SU-DHL-6 (cell line): Measurements from ENCODE around the gene CNTN4.

Experiments used
- H2AFZ ChIP-seq: fragments of 200-600 bp; sonication (generic); 2 replicates; pipeline ENCODE4 v1.6.1; 2014; ENCODE audit warnings: low read depth, mild to moderate bottlenecking, moderate library complexity, mixed read lengths, antibody characterized with exemption, low read length; ENCODE audit not compliant: severe bottlenecking
- H3F3A ChIP-seq: fragments of 200-600 bp; shearing (Covaris generic); 2 replicates; pipeline ENCODE4 v1.6.0; 2016; ENCODE audit warnings: antibody characterized with exemption, mild to moderate bottlenecking; ENCODE audit not compliant: insufficient read depth
- H3K27ac ChIP-seq: fragments of 200-600 bp; sonication (generic); 2 replicates; pipeline ENCODE4 v1.5.1; 2016; ENCODE audit warnings: low read depth, mild to moderate bottlenecking, low read length, moderate library complexity, mixed read lengths
- H3K27me3 ChIP-seq: fragments of 200-600 bp; sonication (generic), shearing (Covaris generic); 2 replicates; pipeline ENCODE4 v1.6.0; 2014; ENCODE audit warnings: mild to moderate bottlenecking, low read length
- H3K36me3 ChIP-seq: fragments of 200-600 bp; sonication (generic); 2 replicates; pipeline ENCODE4 v1.6.1; 2014; ENCODE audit warnings: mild to moderate bottlenecking, low read length, mixed read lengths
- H3K4me2 ChIP-seq: fragments of 300-600, 200-600 bp; shearing (Covaris generic), sonication (generic); 2 replicates; pipeline ENCODE4 v1.6.0; 2014; ENCODE audit warnings: low read length, low read depth, mild to moderate bottlenecking; ENCODE audit not compliant: poor library complexity, severe bottlenecking
- H3K4me3 ChIP-seq: fragments of 200-600 bp; sonication (generic); 2 replicates; pipeline ENCODE4 v1.5.1; 2014; ENCODE audit warnings: antibody characterized with exemption, low read length, mild to moderate bottlenecking, mixed read lengths; ENCODE audit not compliant: insufficient read depth, poor library complexity, severe bottlenecking
- H3K79me2 ChIP-seq: fragments of 200-600 bp; sonication (generic); 2 replicates; pipeline ENCODE4 v1.6.1; 2014; ENCODE audit warnings: mild to moderate bottlenecking, low read length, moderate library complexity; ENCODE audit not compliant: insufficient read depth
- H3K9ac ChIP-seq: fragments of 200-600 bp; sonication (generic); 2 replicates; pipeline ENCODE4 v1.7.0; 2014; ENCODE audit warnings: mild to moderate bottlenecking, low read length
- H3K9me2 ChIP-seq: fragments of 200-600 bp; sonication (generic); replicated peaks from 2 replicates; pipeline ENCODE4 v1.6.1; 2014; ENCODE audit warnings: low read length; ENCODE audit not compliant: insufficient read depth
- H3K9me3 ChIP-seq: fragments of 200-600 bp; sonication (generic); 2 replicates; pipeline ENCODE4 v1.6.1; 2014; ENCODE audit warnings: low read length, mixed read lengths; ENCODE audit not compliant: insufficient read depth
- H4K20me1 ChIP-seq: fragments of 200-600 bp; sonication (generic); 2 replicates; pipeline ENCODE4 v1.6.1; 2014; ENCODE audit warnings: low read depth, mild to moderate bottlenecking, antibody characterized with exemption, low read length, moderate library complexity, mixed read lengths
- CTCF ChIP-seq: fragments of 200-600 bp; sonication (generic); IDR thresholded peaks from one replicate; pipeline ENCODE4 v1.5.1; 2017; ENCODE audit warnings: antibody characterized with exemption, mild to moderate bottlenecking, low read length, moderate library complexity; ENCODE audit not compliant: insufficient read depth, poor library complexity, severe bottlenecking
- EZH2phosphoT487 ChIP-seq: fragments of 200-600 bp; sonication (generic), shearing (Covaris generic); conservative IDR thresholded peaks from 2 replicates; pipeline ENCODE4 v1.6.1; 2018; ENCODE audit warnings: mild to moderate bottlenecking, antibody characterized with exemption, low read length, moderate library complexity, mixed read lengths

CNTN4 gene

DNA sequence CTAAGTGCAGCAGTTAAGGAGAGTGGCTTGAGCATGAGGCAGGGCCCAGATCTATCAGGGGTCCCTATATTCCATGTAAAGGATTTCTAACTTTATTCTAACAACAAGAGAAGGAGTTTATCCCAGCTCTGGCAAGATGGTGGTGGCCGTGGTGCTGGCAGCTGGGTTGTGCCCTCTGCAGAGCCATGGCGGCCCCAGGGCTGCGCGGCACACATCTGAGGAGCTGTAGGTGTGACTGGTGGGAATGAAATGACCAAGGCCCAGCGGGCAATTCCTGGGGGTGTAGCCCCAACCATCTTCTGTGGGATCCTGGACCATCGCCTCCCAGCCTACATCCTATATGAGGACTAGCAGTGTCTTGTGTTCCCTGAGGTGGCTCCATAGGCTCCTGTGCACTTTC lies 263.5 kb downstream of the CNTN4 start:
- H3K36me3 ChIP-seq: no peaks in the 10 kb centered on the region
- no peak overlapping the region for H3K4me2 ChIP-seq
- no peak overlapping the region for H3K4me3 ChIP-seq
- H3K9me3 ChIP-seq: no peaks in the 10 kb centered on the region
- H2AFZ ChIP-seq: no peak overlapping the region
- H3K27me3 ChIP-seq: no peaks in the 10 kb centered on the region
- no peaks in the 10 kb centered on the region for H3K9me2 ChIP-seq
- TF ChIP-seq CTCF (no peak), EZH2phosphoT487 (no peak)
- H3F3A ChIP-seq: no peaks in the 10 kb centered on the region
- no peaks in the 10 kb centered on the region for H4K20me1 ChIP-seq
- H3K9ac ChIP-seq: no peak overlapping the region
- no peaks in the 10 kb centered on the region for H3K79me2 ChIP-seq
- H3K27ac ChIP-seq: no peak overlapping the region

DNA sequence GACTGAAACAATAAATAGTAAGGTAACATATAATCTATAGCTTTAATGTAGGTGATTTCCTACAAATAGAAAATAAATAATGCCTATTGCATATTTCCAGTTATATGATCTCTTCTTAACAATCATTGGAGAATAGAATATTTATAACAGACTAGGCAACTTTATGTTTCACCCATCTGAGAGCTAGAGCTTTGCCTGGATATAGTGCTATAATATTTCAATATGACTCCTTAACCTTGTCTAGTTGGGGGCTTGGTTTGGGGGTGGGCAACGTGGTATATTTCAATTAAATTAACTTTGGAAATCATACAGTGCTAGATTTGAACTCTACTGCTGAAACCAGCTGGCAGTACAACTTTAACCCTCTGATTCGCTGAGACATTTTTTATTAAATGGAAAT lies 265.2 kb downstream of the CNTN4 start:
- Histone ChIP-seq H3K9me2 (no peaks in the 10 kb centered on the region), H3K4me2 (no peak overlapping the region), H3K36me3 (no peaks in the 10 kb centered on the region), H3K9ac (no peak overlapping the region), H3K27ac (no peak overlapping the region), H3F3A (no peaks in the 10 kb centered on the region), H2AFZ (no peak overlapping the region), H3K4me3 (no peak overlapping the region), H3K27me3 (no peaks in the 10 kb centered on the region), H3K9me3 (no peaks in the 10 kb centered on the region), H3K79me2 (no peaks in the 10 kb centered on the region), H4K20me1 (no peaks in the 10 kb centered on the region)
- TF ChIP-seq CTCF (no peak), EZH2phosphoT487 (no peak)

DNA sequence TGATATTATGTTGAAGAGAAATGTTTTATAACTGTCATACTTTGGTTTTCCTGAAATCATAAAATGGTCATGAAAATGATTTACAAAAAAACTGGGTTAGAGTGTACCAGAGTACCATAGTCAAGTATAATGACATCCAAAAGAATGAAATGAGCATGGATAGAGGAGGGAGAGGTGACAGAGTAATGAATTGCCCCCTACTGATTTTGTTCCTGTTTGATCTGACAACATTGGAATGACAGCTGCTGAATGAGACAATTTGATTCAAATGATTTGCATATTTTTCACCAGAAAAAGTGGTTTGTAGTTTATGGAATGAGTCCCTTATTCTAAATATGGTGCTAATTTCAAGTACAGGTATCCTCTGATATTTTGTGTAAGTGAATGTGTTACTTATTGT lies 271.7 kb downstream of the CNTN4 start:
- TF ChIP-seq EZH2phosphoT487: no peak
- no peak for TF ChIP-seq CTCF
- no peaks in the 10 kb centered on the region for H3F3A ChIP-seq
- H3K79me2 ChIP-seq: no peaks in the 10 kb centered on the region
- no peaks in the 10 kb centered on the region for H3K27me3 ChIP-seq
- H2AFZ ChIP-seq: no peak overlapping the region
- H3K9me2 ChIP-seq: no peaks in the 10 kb centered on the region
- no peaks in the 10 kb centered on the region for H3K9me3 ChIP-seq
- no peaks in the 10 kb centered on the region for H4K20me1 ChIP-seq
- no peak overlapping the region for H3K4me2 ChIP-seq
- no peak overlapping the region for H3K9ac ChIP-seq
- H3K4me3 ChIP-seq: no peak overlapping the region
- H3K27ac ChIP-seq: no peak overlapping the region
- no peaks in the 10 kb centered on the region for H3K36me3 ChIP-seq

DNA sequence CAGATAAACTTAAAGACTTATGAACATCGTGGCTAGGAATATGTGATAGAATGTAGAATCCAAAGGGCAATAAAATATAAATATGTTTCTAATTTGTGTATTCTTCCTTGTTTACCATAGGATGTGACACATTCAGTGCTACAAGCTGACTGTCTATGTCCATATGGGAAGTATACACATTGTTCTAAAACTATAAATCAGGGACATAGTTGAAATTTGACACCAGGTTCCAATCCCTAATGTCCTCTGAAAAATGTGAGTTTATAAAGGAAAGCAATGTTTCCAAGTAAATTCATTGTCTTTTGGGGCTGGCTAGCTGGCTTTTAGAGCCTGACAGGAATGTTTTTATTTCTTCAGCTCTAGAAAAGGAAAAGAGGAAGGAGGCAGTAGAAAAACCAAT lies 273.6 kb downstream of the CNTN4 start:
- Histone ChIP-seq H3F3A (no peaks in the 10 kb centered on the region), H3K9me3 (no peaks in the 10 kb centered on the region), H3K4me3 (no peak overlapping the region), H3K4me2 (no peak overlapping the region), H2AFZ (no peak overlapping the region), H3K27me3 (no peaks in the 10 kb centered on the region), H3K9ac (no peak overlapping the region), H3K9me2 (no peaks in the 10 kb centered on the region), H3K79me2 (no peaks in the 10 kb centered on the region), H3K27ac (no peak overlapping the region), H3K36me3 (no peaks in the 10 kb centered on the region), H4K20me1 (no peaks in the 10 kb centered on the region)
- TF ChIP-seq EZH2phosphoT487 (no peak), CTCF (no peak)
